SK-N-SH treated with all-trans-retinoic acid at 6 μM for 48 hours (cell line): ENCODE measurements around the gene NDRG4.

Experiments used
- ESRRG ChIP-seq: fragments of 250-450 bp; sonication (Bioruptor Pico); IDR thresholded peaks from 2 replicates; pipeline ENCODE4 v1.6.1; 2021; ENCODE audit warnings: mild to moderate bottlenecking
- PATZ1 ChIP-seq: fragments of 250-450 bp; sonication (Bioruptor Pico); IDR thresholded peaks from 2 replicates; pipeline ENCODE4 v1.8.0; 2020; ENCODE audit warnings: mild to moderate bottlenecking, moderate library complexity, borderline replicate concordance
- POU6F1 ChIP-seq: fragments of 250-450 bp; sonication (Bioruptor Pico); IDR thresholded peaks from 2 replicates; pipeline ENCODE4 v1.8.0; 2021; ENCODE audit warnings: low read depth, mild to moderate bottlenecking, moderate library complexity, borderline replicate concordance
- ZC3H10 ChIP-seq: fragments of 250-450 bp; sonication (Bioruptor Pico); IDR thresholded peaks from 2 replicates; pipeline ENCODE4 v1.5.1; 2021; ENCODE audit warnings: mild to moderate bottlenecking, moderate library complexity
- ZFP30 ChIP-seq: fragments of 450-650 bp; formaldehyde crosslinking; IDR thresholded peaks from 2 replicates; pipeline ENCODE4 v1.5.0; 2022; ENCODE audit warnings: mild to moderate bottlenecking, moderate library complexity
- TF ChIP-seq, protein P1 (sequence below): fragments of 250-450 bp; sonication (Bioruptor Pico); IDR thresholded peaks from 2 replicates; pipeline ENCODE4 v1.5.1; 2020; ENCODE audit warnings: low read depth, mild to moderate bottlenecking, moderate library complexity

GRCh38 chr16:58462089-58462488 is 37.9 kb upstream of the NDRG4 start:
- TF ChIP-seq ZFP30 (CRISPR knock-in tag) (no peak), PATZ1 (CRISPR knock-in tag) (no peak), POU6F1 (CRISPR knock-in tag) (no peak), ZC3H10 (CRISPR knock-in tag) (no peak), ESRRG (CRISPR knock-in tag) (no peak)
- TF ChIP-seq, protein P1, sequence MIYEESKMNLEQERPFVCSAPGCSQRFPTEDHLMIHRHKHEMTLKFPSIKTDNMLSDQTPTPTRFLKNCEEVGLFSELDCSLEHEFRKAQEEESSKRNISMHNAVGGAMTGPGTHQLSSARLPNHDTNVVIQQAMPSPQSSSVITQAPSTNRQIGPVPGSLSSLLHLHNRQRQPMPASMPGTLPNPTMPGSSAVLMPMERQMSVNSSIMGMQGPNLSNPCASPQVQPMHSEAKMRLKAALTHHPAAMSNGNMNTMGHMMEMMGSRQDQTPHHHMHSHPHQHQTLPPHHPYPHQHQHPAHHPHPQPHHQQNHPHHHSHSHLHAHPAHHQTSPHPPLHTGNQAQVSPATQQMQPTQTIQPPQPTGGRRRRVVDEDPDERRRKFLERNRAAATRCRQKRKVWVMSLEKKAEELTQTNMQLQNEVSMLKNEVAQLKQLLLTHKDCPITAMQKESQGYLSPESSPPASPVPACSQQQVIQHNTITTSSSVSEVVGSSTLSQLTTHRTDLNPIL (CRISPR knock-in tag), result no peak
